ES-I3 (cell line): ENCODE results near the gene IGF2R.
"Not testable (repeated sequence)": the region's sequence is repeated elsewhere in the genome, so short reads cannot be mapped to it uniquely, and the experiment has no call there.

ENCODE experiments used
- H3K36me3 ChIP-seq: 2 replicates; pipeline ENCODE4 v1.6.1; 2013; ENCODE audit warnings: mild to moderate bottlenecking, low read length, control low read depth, moderate library complexity; ENCODE audit not compliant: insufficient read depth
- H3K4me1 ChIP-seq: 2 replicates; pipeline ENCODE4 v1.6.1; 2013; ENCODE audit warnings: mild to moderate bottlenecking, control low read depth, low read length; ENCODE audit not compliant: insufficient read depth
- H3K9ac ChIP-seq: 2 replicates; pipeline ENCODE4 v1.6.1; 2013; ENCODE audit warnings: low read depth, mild to moderate bottlenecking, low read length, moderate library complexity
- H3K9me3 ChIP-seq: 2 replicates; pipeline ENCODE4 v1.6.1; 2013; ENCODE audit warnings: mild to moderate bottlenecking, low read length, moderate library complexity; ENCODE audit not compliant: control insufficient read depth, insufficient read depth

Gene IGF2R

GRCh38 chr6:159964046-159964445 lies 4.8 kb upstream of the IGF2R start:
- Histone ChIP-seq H3K9ac (no peak overlapping the region), H3K4me1 (no peaks in the 10 kb centered on the region), H3K9me3 (no peaks in the 10 kb centered on the region), H3K36me3 (no peaks in the 10 kb centered on the region)

- H3K4me1 ChIP-seq: no peaks in the 10 kb centered on the region
- H3K9ac ChIP-seq: no peak overlapping the region
- no peaks in the 10 kb centered on the region for H3K36me3 ChIP-seq
- H3K9me3 ChIP-seq: no peaks in the 10 kb centered on the region
These were observed 2.5 kb upstream of the IGF2R start for GRCh38 chr6:159966339-159966738.

GRCh38 chr6:159966981-159967380 lies 1.9 kb upstream of the IGF2R start:
- H3K9ac ChIP-seq: no peak overlapping the region
- H3K36me3 ChIP-seq: no peaks in the 10 kb centered on the region
- no peaks in the 10 kb centered on the region for H3K4me1 ChIP-seq
- no peaks in the 10 kb centered on the region for H3K9me3 ChIP-seq

GRCh38 chr6:159967621-159968020 lies 1.3 kb upstream of the IGF2R start:
- H3K9me3 ChIP-seq, H3K4me1 ChIP-seq, H3K9ac ChIP-seq, H3K36me3 ChIP-seq: not testable (repeated sequence)

GRCh38 chr6:159969204-159969912 lies 476 bp downstream of the IGF2R start:
- H3K36me3 ChIP-seq: no peaks in the 10 kb centered on the region
- H3K9ac ChIP-seq: peak overlapping the region; percentile 67
- H3K9me3 ChIP-seq: no peaks in the 10 kb centered on the region
- H3K4me1 ChIP-seq: peaks cover 7% of the 10 kb centered on the region; the same call in 1 of the 2 replicates

- H3K4me1 ChIP-seq: peaks cover 8% of the 10 kb centered on the region; the same call in 1 of the 2 replicates
These were observed 1.0 kb downstream of the IGF2R start for GRCh38 chr6:159969921-159970320.

GRCh38 chr6:159970659-159971063 lies 1.8 kb downstream of the IGF2R start:
- Histone ChIP-seq H3K9me3 (no peaks in the 10 kb centered on the region), H3K9ac (peak overlapping the region; percentile 67; the same call in 1 of the 2 replicates), H3K4me1 (peaks cover 8% of the 10 kb centered on the region; the same call in 1 of the 2 replicates)

More at GRCh38 chr6:159969921-159970320, 1.0 kb downstream of the IGF2R start:
- Histone ChIP-seq H3K9me3 (no peaks in the 10 kb centered on the region), H3K9ac (peak overlapping the region; percentile 67; the same call in 1 of the 2 replicates), H3K36me3 (no peaks in the 10 kb centered on the region)

DNA sequence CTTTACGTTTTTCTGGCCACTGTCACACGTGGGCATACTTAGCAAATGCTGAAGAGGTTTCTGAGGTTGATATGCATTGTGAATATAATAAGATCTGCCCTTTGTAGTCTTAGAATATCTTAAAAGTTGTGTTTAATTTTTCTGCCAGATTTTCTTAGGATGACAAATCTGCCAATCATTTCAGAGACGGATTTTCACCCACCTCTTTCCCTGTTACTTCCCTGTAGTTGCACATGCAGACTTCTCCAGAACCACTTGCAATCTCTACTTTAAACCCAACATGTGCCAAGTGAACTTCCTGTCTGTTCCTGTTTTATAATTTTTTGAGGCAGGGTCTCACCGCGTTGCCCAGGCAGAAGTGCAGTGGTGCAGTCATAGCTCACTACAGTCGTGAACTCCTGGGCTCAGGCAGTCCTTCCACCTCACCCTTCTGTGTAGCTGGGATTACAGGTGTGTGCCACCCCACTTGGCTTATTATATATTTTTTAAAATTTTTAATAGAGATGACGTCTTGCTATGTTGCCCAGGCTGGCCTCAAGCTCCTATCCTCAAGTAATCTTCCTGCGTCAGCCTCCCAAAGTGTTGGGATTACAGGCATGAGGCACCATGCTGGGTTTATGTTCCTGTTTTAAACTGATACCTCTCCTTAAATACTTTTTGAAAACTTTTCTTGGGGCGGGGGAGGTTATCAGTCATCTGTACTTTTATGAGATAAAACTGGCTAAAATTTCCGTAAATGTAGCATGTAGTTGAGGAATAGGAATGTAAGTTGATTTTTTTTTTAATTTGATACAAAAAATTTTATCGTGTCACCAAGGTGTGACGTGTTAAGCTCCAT lies 2.7 kb downstream of the IGF2R start:
- Histone ChIP-seq H3K9ac (no peak overlapping the region), H3K4me1 (peaks cover 8% of the 10 kb centered on the region; the same call in 1 of the 2 replicates), H3K9me3 (no peaks in the 10 kb centered on the region), H3K36me3 (no peaks in the 10 kb centered on the region)

More at GRCh38 chr6:159970659-159971063, 1.8 kb downstream of the IGF2R start:
- H3K36me3 ChIP-seq: no peaks in the 10 kb centered on the region

DNA sequence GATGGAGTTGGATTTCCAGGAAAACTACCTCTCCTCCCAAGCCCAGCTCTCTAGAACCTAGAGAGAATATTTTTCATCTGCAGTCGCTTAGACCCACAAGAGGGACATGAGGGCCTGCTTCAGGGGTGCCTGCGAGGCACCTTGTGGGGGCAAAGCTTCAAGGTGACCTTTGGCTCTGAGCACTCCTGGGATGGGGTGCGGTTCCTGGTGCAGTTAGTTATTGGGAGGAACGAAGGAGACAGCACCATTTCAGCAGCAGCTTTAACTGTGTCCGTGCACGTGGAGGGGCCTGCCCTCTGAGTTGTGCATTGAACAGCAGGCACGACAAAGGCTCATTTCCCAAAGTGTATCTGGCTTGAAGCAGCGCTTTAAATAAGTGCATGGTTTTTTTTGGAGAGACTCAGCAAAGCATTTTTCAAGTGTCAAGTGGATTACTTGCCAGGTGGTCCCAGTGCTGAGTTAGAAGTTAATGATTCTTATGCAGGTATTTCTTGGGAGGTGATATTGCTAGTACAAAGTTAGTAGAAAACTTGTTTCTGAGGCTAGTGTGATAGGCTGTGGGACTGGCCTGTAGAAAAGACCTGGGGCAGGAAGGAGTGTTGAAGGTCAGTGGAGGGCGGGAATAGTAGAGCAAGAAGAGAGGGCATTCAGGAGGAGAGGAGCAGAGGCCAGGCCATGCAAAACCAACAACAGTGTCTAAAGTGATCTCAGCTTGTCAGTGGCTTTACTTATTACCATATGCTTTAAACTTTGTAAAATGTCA lies 3.8 kb downstream of the IGF2R start:
- Histone ChIP-seq H3K9me3 (no peaks in the 10 kb centered on the region), H3K9ac (no peak overlapping the region), H3K4me1 (peaks cover 18% of the 10 kb centered on the region), H3K36me3 (no peaks in the 10 kb centered on the region)

- Histone ChIP-seq H3K9me3 (no peaks in the 10 kb centered on the region), H3K4me1 (peaks cover 25% of the 10 kb centered on the region), H3K36me3 (no peaks in the 10 kb centered on the region), H3K9ac (no peak overlapping the region)
These were observed 4.5 kb downstream of the IGF2R start for GRCh38 chr6:159973406-159973805.

DNA sequence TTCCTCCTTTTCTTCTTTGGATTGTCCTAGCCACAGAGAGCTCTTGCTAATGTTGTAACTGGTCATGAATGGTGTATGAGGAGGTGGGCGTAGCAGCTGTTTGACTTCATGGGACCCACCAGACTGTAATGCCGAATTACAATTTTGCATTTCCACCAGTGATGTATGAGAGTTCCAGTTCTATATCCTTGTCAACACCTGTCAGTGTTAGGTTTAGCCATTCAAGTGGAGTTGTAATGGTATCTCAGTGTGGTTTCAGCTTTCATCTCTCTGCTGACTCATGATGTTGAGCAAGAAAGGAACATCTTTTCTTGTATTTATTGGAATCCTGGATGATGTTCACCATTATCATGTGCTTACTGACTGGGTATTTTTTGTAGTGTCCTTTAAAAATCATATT lies 5.1 kb downstream of the IGF2R start:
- Histone ChIP-seq H3K4me1 (peaks cover 30% of the 10 kb centered on the region), H3K9me3 (no peaks in the 10 kb centered on the region), H3K9ac (no peak overlapping the region), H3K36me3 (no peaks in the 10 kb centered on the region)

- H3K4me1 ChIP-seq: peaks cover 32% of the 10 kb centered on the region
- H3K9ac ChIP-seq: no peak overlapping the region
These were observed 6.0 kb downstream of the IGF2R start for GRCh38 chr6:159974932-159975331.

DNA sequence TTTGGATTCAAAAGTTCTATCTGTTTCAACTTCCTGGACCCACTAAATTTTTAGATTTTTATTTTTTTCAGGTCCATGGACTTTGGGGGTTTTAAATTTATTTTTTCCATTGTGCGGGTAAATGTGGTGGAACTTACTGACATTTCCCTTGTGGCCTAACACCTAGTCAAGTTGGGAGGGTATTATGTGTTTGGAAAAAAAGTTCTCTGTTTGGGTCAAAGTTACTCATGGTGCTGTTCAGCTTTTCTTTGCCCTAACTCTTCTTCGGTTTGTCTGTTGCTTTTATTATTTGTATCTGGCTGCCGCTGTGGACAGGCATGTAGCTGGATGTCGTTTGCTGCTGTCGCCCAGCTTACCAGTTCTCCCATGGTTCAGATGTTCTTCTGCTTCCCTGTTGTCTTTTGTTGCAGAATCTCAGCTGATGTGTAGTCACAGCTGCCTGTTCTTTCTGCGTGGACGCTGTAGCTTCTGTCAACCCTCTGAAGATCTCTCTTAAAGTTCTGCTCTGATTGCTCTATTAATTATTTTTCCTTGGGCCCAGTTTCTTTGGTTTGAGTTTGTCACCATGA lies 7.9 kb downstream of the IGF2R start:
- H3K9ac ChIP-seq: no peak overlapping the region
- peaks cover 42% of the 10 kb centered on the region for H3K4me1 ChIP-seq
- no peaks in the 10 kb centered on the region for H3K9me3 ChIP-seq
- H3K36me3 ChIP-seq: no peaks in the 10 kb centered on the region

More at GRCh38 chr6:159974932-159975331, 6.0 kb downstream of the IGF2R start:
- Histone ChIP-seq H3K36me3 (no peaks in the 10 kb centered on the region), H3K9me3 (no peaks in the 10 kb centered on the region)
